K562 (cell line): Measurements from ENCODE around the gene IGSF10. TPM values are rescaled to one million over a fixed set of nuclear protein-coding genes. Genes with fewer than 3 reads are reported as not detected.

ENCODE experiments used
- ATAC-seq: fragments of 200-7000 bp; cut with Tn5 transposase; 3 replicates; pipeline ENCODE4 v1.9.1; 2020; ENCODE audit warnings: moderate library complexity
- BruUV-seq: library from RNA; stranded (reverse); fragments of 400-500 nt; replicated peaks from 2 replicates; lab custom pipeline; 2021; lab: Mats Ljungman, UMichigan
- CTCF ChIA-PET: fragments of 300-600 bp; formaldehyde crosslinking; extraction: SDS; loops from one replicate; lab custom pipeline; 2021; ENCODE audit warnings: low intra/inter-chr PET ratio; lab: Yijun Ruan, JAX
- POLR2A ChIA-PET: fragments of 300-600, 350-650 bp; sonication (Branson Sonifier 250); formaldehyde crosslinking; extraction: SDS; loops from one replicate; lab custom pipeline; 2021; ENCODE audit warnings: antibody characterized with exemption, inconsistent platforms; lab: Yijun Ruan, JAX
- DNase-seq, 4 experiments: peaks; one replicate each; pipeline versions ENCODE4 v3.0.0 to v3.0.0-alpha.2; 2011 to 2018; ENCODE audit warnings: low spot score in 3 of 4, mixed read lengths in 3 of 4; ENCODE audit errors: extremely low read depth in 1 of 4
- FAIRE-seq: peaks from 2 replicates; lab custom pipeline; 2011; peaks lifted over from hg19 to GRCh38; lab: Jason Lieb, UNC
- H2AFZ ChIP-seq: 2 replicates; pipeline ENCODE4 v1.6.0; 2011; ENCODE audit warnings: low read depth, low read length, control low read depth, inconsistent platforms
- H3K27ac ChIP-seq: fragments of 200-600 bp; 3 replicates; pipeline ENCODE4 v1.8.0; 2011; ENCODE audit warnings: low read depth, mild to moderate bottlenecking, control low read depth, inconsistent platforms, low read length, moderate library complexity, mixed read lengths; ENCODE audit errors: extremely low read depth
- H3K27me3 ChIP-seq, 2 experiments: fragments of 300-600 bp in 1 of 2; 2 replicates in 1 of 2; 3 replicates in 1 of 2; pipeline versions ENCODE4 v1.6.0 to v1.8.0; 2011; ENCODE audit warnings: inconsistent platforms in 2 of 2, low read length in 2 of 2, mild to moderate bottlenecking in 1 of 2, mixed read lengths in 1 of 2, moderate library complexity in 1 of 2; ENCODE audit not compliant: control insufficient read depth in 2 of 2, insufficient read depth in 2 of 2
- H3K36me3 ChIP-seq: fragments of 300-600 bp; 3 replicates; pipeline ENCODE4 v1.8.0; 2011; ENCODE audit warnings: mild to moderate bottlenecking, low read length, inconsistent platforms; ENCODE audit not compliant: control insufficient read depth, insufficient read depth
- H3K4me1 ChIP-seq, 2 experiments: fragments of 200-600 bp in 1 of 2; replicated peaks in 1 of 2; 2 replicates in 1 of 2; 3 replicates in 1 of 2; pipeline versions ENCODE4 v1.5.1 to v1.8.0; 2011; ENCODE audit warnings: inconsistent platforms in 2 of 2, low read length in 2 of 2, mild to moderate bottlenecking in 1 of 2, mixed read lengths in 1 of 2, moderate library complexity in 1 of 2; ENCODE audit not compliant: control insufficient read depth in 2 of 2, insufficient read depth in 2 of 2
- H3K4me2 ChIP-seq: 2 replicates; pipeline ENCODE4 v1.6.1; 2011; ENCODE audit warnings: low read length, control low read depth, inconsistent platforms, mixed read lengths; ENCODE audit not compliant: insufficient read depth
- H3K4me3 ChIP-seq: fragments of 200-600 bp; sonication (generic), shearing (Covaris generic); 2 replicates; pipeline ENCODE4 v1.5.1; 2016; ENCODE audit warnings: control low read depth, inconsistent platforms
- H3K79me2 ChIP-seq: fragments of 200-600 bp; 3 replicates; pipeline ENCODE4 v1.8.0; 2011; ENCODE audit warnings: low read length, inconsistent platforms; ENCODE audit not compliant: control insufficient read depth, insufficient read depth
- H3K9ac ChIP-seq, 2 experiments: 2 replicates each; pipeline versions ENCODE4 v1.6.0 to v1.6.1; 2011; ENCODE audit warnings: low read depth in 2 of 2, low read length in 2 of 2, control low read depth in 1 of 2, inconsistent platforms in 1 of 2, mild to moderate bottlenecking in 1 of 2, mixed read lengths in 1 of 2; ENCODE audit not compliant: insufficient read depth in 1 of 2
- H3K9me1 ChIP-seq: one replicate; pipeline ENCODE4 v1.6.0; 2011; ENCODE audit warnings: inconsistent platforms, mild to moderate bottlenecking, low read length, moderate library complexity; ENCODE audit not compliant: control insufficient read depth, insufficient read depth
- H3K9me3 ChIP-seq: replicated peaks from 2 replicates; pipeline ENCODE4 v1.5.1; 2011; ENCODE audit warnings: low read depth, low read length, inconsistent platforms; ENCODE audit not compliant: control insufficient read depth, insufficient read depth
- H4K20me1 ChIP-seq: replicated peaks from 2 replicates; pipeline ENCODE4 v1.6.1; 2011; ENCODE audit warnings: low read length, inconsistent platforms, mixed read lengths; ENCODE audit not compliant: control insufficient read depth, insufficient read depth
- CCNT2 ChIP-seq: IDR thresholded peaks from 2 replicates; pipeline ENCODE4 v1.6.1; 2011; ENCODE audit warnings: borderline replicate concordance, low read depth, mild to moderate bottlenecking, moderate library complexity, mixed read lengths, low read length; ENCODE audit not compliant: insufficient read length; ENCODE audit errors: extremely low read depth
- EHMT2 ChIP-seq: fragments of 450-650 bp; IDR thresholded peaks from 2 replicates; pipeline ENCODE4 v1.6.1; 2018; ENCODE audit warnings: antibody characterized with exemption
- FOXK2 ChIP-seq, 2 experiments: fragments of 450-650 bp; IDR thresholded peaks in 1 of 2; conservative IDR thresholded peaks in 1 of 2; 2 replicates each; pipeline ENCODE4 v1.6.1; 2016; ENCODE audit warnings: low read depth in 2 of 2, mild to moderate bottlenecking in 1 of 2
- MCM3 ChIP-seq: fragments of 450-650 bp; IDR thresholded peaks from 2 replicates; pipeline ENCODE4 v1.6.1; 2016
- MXI1 ChIP-seq: IDR thresholded peaks from 2 replicates; pipeline ENCODE4 v1.6.1; 2011; ENCODE audit warnings: low read depth, mild to moderate bottlenecking, improper control_type of control experiment, low read length
- NELFE ChIP-seq: IDR thresholded peaks from 2 replicates; pipeline ENCODE4 v1.6.1; 2011; ENCODE audit warnings: mild to moderate bottlenecking; ENCODE audit not compliant: insufficient read depth, insufficient read length
- PURB ChIP-seq: sonication (generic); formaldehyde crosslinking; IDR thresholded peaks from 2 replicates; pipeline ENCODE4 v1.9.0; 2021; ENCODE audit warnings: low read depth, mild to moderate bottlenecking, missing genetic modification reagents
- RAD21 ChIP-seq, 2 experiments: fragments of 250-450 bp in 1 of 2; fragments of 450-650 bp in 1 of 2; sonication (Bioruptor Pico) in 1 of 2; formaldehyde crosslinking in 1 of 2; IDR thresholded peaks in 1 of 2; conservative IDR thresholded peaks in 1 of 2; 2 replicates each; pipeline versions ENCODE4 v1.4.0 to v1.8.0; 2020 to 2022; ENCODE audit warnings: mild to moderate bottlenecking in 2 of 2, moderate library complexity in 1 of 2
- RBM25 ChIP-seq: fragments of 200-400 bp; formaldehyde crosslinking; IDR thresholded peaks from 2 replicates; pipeline ENCODE4 v1.6.1; 2018; ENCODE audit warnings: low read length, low read depth, moderate library complexity; ENCODE audit not compliant: severe bottlenecking
- SRSF7 ChIP-seq: fragments of 200-400 bp; formaldehyde crosslinking; optimal IDR thresholded peaks from 2 replicates; pipeline ENCODE3; 2017; ENCODE audit warnings: mild to moderate bottlenecking, low read depth, low read length
- ZNF134 ChIP-seq: fragments of 250-450 bp; sonication (Bioruptor Pico); conservative IDR thresholded peaks from 2 replicates; pipeline ENCODE4 v1.4.0; 2020
- WGBS: fragments of 100-300 bp; shearing (Covaris generic); methylation state at CpG from one replicate; pipeline ENCODE4 v1.1.6; 2016; ENCODE audit warnings: low coverage, mixed read lengths; ENCODE audit not compliant: insufficient coverage; ENCODE audit errors: missing lambda C conversion rate; 5-methylcytosine and 5-hydroxymethylcytosine counted together
- in situ Hi-C: fragments of 300-500 bp; cut with MboI; formaldehyde crosslinking; loops from 4 replicates; pipeline ENCODE4 v1.15.0; 2018; ENCODE audit warnings: inconsistent platforms, mixed read lengths
- intact Hi-C: fragments of 100-400 bp; cut with micrococcal nuclease; formaldehyde crosslinking; loops from 2 replicates; pipeline ENCODE4 v1.14.2; 2022
- polyA plus RNA-seq, 8 experiments: library from polyadenylated mRNA; depleted of rRNA in 4 of 8; stranded (reverse) in 5 of 8; unstranded in 3 of 8; fragments of >200 nt; fragmentation: Nextera tagmentation in 2 of 8; fragmentation: Illumina TruSeq in 1 of 8; extraction: Ambion mirVana in 2 of 8; extraction: Trizol in 1 of 8; gene quantifications; 2 replicates each; pipeline versions ENCODE4 v1.2.1 to v1.2.3, GENCODE V29; 2011 to 2014; ENCODE audit warnings: inconsistent platforms in 1 of 8, missing spikeins in 1 of 8
- total RNA-seq, 7 experiments: library from RNA; depleted of rRNA in 6 of 7; stranded (reverse); fragments of >200 nt in 6 of 7; fragmentation: Illumina TruSeq in 2 of 7; extraction: Trizol in 2 of 7; gene quantifications; 2 replicates each; pipeline versions ENCODE4 v1.2.1 to v1.2.3, GENCODE V29; 2011 to 2021; ENCODE audit warnings: low replicate concordance in 1 of 7
- TF ChIP-seq, protein P1 (sequence below): fragments of 450-650 bp; formaldehyde crosslinking; IDR thresholded peaks from 2 replicates; pipeline ENCODE4 v1.4.0; 2020; ENCODE audit warnings: mild to moderate bottlenecking, moderate library complexity
- TF ChIP-seq, protein P2 (sequence below): fragments of 200-800 bp; sonication (Bioruptor generic); IDR thresholded peaks from 2 replicates; pipeline ENCODE4 v1.6.1; 2017; ENCODE audit warnings: missing genetic modification characterization, missing compliant biosample characterization
- TF ChIP-seq, protein P3 (sequence below): sonication (generic); formaldehyde crosslinking; IDR thresholded peaks from 2 replicates; pipeline ENCODE4 v1.8.0; 2022; ENCODE audit warnings: mild to moderate bottlenecking, low read depth, missing genetic modification reagents
- TF ChIP-seq, protein P4 (sequence below), 2 experiments: fragments of 450-650 bp; conservative IDR thresholded peaks; 2 replicates each; pipeline ENCODE4 v1.6.1; 2017; ENCODE audit warnings: mild to moderate bottlenecking in 2 of 2, moderate library complexity in 2 of 2

Gene IGSF10
- total and polyA plus RNA-seq, 9 of the 15 experiments (the other 6 are each of a cell fraction or from before 2014, with no cell fraction given): 0.11 to 1.2 (median 0.40) TPM

DNA sequence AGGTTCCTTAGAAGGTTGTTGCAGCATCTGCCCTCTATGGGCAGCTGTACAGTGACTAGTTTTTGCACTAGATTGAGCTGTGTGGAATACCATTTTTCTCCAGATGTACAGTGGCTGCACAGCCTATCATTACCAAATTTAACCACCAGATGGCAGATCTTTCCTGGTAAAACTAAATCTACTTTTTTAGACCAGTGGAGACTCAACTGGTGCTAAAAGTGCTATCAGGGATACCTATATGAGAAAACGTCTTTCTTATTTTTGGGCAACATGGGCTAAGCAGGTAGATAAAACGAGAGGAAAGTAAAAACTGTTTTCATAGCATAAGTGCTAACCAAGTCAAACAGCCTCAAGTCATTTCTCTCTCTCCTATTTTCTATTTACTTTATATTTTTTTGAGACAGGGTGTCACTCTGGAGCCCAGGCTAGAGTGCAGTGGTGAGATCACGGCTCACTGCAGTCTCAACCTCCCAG lies 21.2 kb downstream of the IGSF10 start (continued):
- TF ChIP-seq, protein P1, sequence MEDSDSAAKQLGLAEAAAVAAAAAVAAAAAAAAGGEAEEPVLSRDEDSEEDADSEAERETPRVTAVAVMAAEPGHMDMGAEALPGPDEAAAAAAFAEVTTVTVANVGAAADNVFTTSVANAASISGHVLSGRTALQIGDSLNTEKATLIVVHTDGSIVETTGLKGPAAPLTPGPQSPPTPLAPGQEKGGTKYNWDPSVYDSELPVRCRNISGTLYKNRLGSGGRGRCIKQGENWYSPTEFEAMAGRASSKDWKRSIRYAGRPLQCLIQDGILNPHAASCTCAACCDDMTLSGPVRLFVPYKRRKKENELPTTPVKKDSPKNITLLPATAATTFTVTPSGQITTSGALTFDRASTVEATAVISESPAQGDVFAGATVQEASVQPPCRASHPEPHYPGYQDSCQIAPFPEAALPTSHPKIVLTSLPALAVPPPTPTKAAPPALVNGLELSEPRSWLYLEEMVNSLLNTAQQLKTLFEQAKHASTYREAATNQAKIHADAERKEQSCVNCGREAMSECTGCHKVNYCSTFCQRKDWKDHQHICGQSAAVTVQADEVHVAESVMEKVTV (CRISPR knock-in tag): peak; percentile 68
- peak; percentile 83 to 91 for TF ChIP-seq RAD21 (CRISPR knock-in tag; conservative IDR thresholded peaks at IDR 0.05 in 1 of 2, IDR thresholded peaks at IDR 0.05 in 1 of 2)
- TF ChIP-seq, all 486 proteins: peak for 7

DNA sequence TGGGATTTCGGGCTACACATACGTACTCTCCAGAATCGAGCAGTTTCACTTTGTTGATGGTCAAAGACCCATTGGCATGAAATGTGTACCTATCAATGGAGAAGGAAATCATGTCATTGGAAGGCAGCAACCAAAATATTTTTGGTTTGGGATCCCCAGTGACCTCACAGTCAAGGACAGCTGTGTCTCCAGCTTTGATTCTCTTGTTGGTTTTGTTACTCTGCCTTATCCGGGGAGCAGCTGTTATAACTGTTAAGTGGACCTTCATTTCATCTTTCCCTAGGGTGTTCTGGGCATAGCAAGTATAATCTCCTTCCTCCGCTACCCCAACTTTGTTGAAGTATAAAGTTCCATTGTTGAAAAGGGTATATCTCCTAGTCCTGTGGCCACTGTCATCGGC lies 23.0 kb downstream of the IGSF10 start:
- Histone ChIP-seq H3K79me2 (no peaks in the 10 kb centered on the region), H3K9me1 (no peaks in the 10 kb centered on the region), H3K9ac (no peak overlapping the region), H3K4me3 (no peak overlapping the region), H3K27ac (no peak overlapping the region), H2AFZ (peak overlapping the region; percentile 27; the same call in 1 of the 2 replicates), H3K27me3 (no peaks in the 10 kb centered on the region), H3K9me3 (no peaks in the 10 kb centered on the region), H3K4me2 (no peak overlapping the region; the same call in 1 of the 2 replicates), H3K36me3 (no peaks in the 10 kb centered on the region), H3K4me1 (no peaks in the 10 kb centered on the region), H4K20me1 (no peaks in the 10 kb centered on the region)
- POLR2A ChIA-PET: no interaction called here
- FAIRE-seq (no peak), DNase-seq (no peak), ATAC-seq (no peak)
- WGBS: 15% methylated on average over 6 of the region's 6 CpGs
- BruUV-seq: no TSS peak
- CTCF ChIA-PET: interaction anchor here (4.3 kb wide), 1 partner anchor 401 kb away, joined by 32 read pairs; no protein-coding TSS in a partner anchor
- in situ Hi-C loops: loop anchor here (5.0 to 10.0 kb wide), 2 partner anchors 404 to 477 kb away; no protein-coding TSS in a partner anchor
- intact Hi-C loops: no loop called here
- TF ChIP-seq MXI1: no peak
- no peak for TF ChIP-seq FOXK2 (conservative IDR thresholded peaks at IDR 0.05 in 1 of 2, IDR thresholded peaks at IDR 0.05 in 1 of 2; ENCODE audit: low read depth in 2 of 2)
- TF ChIP-seq, protein P2, sequence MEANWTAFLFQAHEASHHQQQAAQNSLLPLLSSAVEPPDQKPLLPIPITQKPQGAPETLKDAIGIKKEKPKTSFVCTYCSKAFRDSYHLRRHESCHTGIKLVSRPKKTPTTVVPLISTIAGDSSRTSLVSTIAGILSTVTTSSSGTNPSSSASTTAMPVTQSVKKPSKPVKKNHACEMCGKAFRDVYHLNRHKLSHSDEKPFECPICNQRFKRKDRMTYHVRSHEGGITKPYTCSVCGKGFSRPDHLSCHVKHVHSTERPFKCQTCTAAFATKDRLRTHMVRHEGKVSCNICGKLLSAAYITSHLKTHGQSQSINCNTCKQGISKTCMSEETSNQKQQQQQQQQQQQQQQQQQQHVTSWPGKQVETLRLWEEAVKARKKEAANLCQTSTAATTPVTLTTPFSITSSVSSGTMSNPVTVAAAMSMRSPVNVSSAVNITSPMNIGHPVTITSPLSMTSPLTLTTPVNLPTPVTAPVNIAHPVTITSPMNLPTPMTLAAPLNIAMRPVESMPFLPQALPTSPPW (CRISPR knock-in tag): no peak
- TF ChIP-seq SRSF7: no peak
- TF ChIP-seq RBM25: no peak
- no peak for TF ChIP-seq CCNT2
- TF ChIP-seq, protein P3, sequence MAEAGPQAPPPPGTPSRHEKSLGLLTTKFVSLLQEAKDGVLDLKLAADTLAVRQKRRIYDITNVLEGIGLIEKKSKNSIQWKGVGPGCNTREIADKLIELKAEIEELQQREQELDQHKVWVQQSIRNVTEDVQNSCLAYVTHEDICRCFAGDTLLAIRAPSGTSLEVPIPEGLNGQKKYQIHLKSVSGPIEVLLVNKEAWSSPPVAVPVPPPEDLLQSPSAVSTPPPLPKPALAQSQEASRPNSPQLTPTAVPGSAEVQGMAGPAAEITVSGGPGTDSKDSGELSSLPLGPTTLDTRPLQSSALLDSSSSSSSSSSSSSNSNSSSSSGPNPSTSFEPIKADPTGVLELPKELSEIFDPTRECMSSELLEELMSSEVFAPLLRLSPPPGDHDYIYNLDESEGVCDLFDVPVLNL (CRISPR knock-in tag): no peak
- TF ChIP-seq EHMT2: no peak
- no peak for TF ChIP-seq NELFE
- no peak for TF ChIP-seq ZNF134 (CRISPR knock-in tag)
- no peak for TF ChIP-seq MCM3
- TF ChIP-seq, protein P4, sequence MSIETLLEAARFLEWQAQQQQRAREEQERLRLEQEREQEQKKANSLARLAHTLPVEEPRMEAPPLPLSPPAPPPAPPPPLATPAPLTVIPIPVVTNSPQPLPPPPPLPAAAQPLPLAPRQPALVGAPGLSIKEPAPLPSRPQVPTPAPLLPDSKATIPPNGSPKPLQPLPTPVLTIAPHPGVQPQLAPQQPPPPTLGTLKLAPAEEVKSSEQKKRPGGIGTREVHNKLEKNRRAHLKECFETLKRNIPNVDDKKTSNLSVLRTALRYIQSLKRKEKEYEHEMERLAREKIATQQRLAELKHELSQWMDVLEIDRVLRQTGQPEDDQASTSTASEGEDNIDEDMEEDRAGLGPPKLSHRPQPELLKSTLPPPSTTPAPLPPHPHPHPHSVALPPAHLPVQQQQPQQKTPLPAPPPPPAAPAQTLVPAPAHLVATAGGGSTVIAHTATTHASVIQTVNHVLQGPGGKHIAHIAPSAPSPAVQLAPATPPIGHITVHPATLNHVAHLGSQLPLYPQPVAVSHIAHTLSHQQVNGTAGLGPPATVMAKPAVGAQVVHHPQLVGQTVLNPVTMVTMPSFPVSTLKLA (conservative IDR thresholded peaks at IDR 0.05): no peak
- TF ChIP-seq PURB (CRISPR knock-in tag): no peak
